ENCODE data around the gene EGF.

GRCh38 chr4:109908731-109909130 lies 4.0 kb upstream of the EGF start:
- TF ChIP-seq CTCF (IDR thresholded peaks at IDR 0.05; ENCODE audit: low read length) (no peak), EZH2 (IDR thresholded peaks at IDR 0.05; ENCODE audit: borderline replicate concordance, low read length) (no peak)

Data from OCI-LY1 (cell line).